Measurements from ENCODE around the gene TMEM95. TPM values are rescaled to one million over a fixed set of nuclear protein-coding genes. Genes with fewer than 3 reads are reported as not detected.
"Not testable (repeated sequence)": the region's sequence is repeated elsewhere in the genome, so short reads cannot be mapped to it uniquely, and the experiment has no call there.

The TMEM95 gene
- total RNA-seq, 2 experiments from 2014 or later = not detected

DNA sequence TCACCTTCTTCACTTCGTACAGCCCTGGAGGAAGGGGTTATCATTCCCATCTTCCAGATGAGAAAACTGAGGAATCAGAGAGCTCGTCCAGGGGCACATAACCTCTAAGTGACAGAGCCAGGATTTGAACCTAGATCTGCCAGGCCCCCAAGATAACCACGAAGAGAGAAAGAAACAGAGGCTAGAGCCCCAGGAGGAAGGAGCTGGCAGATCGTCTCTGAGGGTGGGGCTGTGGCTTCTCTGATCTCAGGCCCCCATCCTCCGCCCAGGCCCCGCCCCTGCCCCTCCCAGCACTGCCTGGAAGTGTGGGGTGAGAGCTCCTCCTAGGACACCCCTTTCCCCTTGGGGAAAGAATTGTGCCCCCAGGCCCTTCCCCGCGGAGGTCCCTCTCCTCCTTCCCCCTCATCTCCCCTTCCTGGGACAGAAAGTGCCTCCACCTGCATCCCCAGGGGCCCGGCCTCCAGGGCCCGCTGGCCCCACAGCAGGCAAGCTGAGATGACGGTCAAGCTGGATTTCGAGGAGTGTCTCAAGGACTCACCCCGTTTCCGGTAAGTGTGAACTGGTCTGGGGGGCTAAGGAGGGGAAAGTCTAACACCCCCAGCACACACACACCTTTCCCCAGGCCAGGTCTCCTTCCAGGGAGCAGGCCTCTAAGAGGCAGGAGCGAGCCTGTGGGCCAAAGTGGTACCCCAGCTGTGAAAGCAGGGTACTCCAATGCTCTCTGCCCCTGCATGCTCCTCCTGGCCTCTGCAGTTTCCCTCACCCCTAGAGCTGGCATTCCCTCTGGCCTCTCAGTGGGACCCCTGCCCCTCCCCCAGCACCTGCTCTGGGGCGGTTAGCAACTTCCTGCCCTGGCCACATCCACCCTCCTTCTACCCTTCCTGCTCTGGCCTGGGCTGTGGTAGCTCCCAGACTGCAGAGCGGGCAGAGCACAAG is 18.4 kb upstream of the TMEM95 start, which contains the start of gene ACAP1:
ACAP1 (plus strand) TSS at position 290 of the 936 bp plus-strand sequence; CDS start at position 496, 206 bp downstream.
- Mint-ChIP-seq H3K36me3 (ENCODE audit: low read depth) (peaks cover 29% of the 10 kb centered on the region), H3K27ac (peak within 1 kb of the TSS; percentile 93), H3K4me1 (ENCODE audit: low read depth) (peaks cover 47% of the 10 kb centered on the region), H3K27me3 (no peaks in the 10 kb centered on the region), H3K4me3 (peak within 1 kb of the TSS; percentile 89), H3K9me3 (no peaks in the 10 kb centered on the region)
- TF ChIP-seq, protein P1, sequence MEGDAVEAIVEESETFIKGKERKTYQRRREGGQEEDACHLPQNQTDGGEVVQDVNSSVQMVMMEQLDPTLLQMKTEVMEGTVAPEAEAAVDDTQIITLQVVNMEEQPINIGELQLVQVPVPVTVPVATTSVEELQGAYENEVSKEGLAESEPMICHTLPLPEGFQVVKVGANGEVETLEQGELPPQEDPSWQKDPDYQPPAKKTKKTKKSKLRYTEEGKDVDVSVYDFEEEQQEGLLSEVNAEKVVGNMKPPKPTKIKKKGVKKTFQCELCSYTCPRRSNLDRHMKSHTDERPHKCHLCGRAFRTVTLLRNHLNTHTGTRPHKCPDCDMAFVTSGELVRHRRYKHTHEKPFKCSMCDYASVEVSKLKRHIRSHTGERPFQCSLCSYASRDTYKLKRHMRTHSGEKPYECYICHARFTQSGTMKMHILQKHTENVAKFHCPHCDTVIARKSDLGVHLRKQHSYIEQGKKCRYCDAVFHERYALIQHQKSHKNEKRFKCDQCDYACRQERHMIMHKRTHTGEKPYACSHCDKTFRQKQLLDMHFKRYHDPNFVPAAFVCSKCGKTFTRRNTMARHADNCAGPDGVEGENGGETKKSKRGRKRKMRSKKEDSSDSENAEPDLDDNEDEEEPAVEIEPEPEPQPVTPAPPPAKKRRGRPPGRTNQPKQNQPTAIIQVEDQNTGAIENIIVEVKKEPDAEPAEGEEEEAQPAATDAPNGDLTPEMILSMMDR (IDR thresholded peaks at IDR 0.05) = no peak
- DNase-seq (peak; percentile 93), ATAC-seq (peak; percentile 94)
- POLR2A ChIA-PET = interaction anchor here (0.6 to 7.8 kb wide), 16 partner anchors 7 to 350 kb away, joined by 3 to 87 read pairs (median 3); partner anchors contain the start of genes ACADVL, DLG4, DVL2 and GPS2
- intact Hi-C loops (cut with micrococcal nuclease) = no loop called here
- CTCF ChIA-PET = interaction anchor here (0.9 to 6.3 kb wide), 13 partner anchors 8 to 351 kb away, joined by 3 to 60 read pairs (median 6); partner anchors contain the start of genes GPS2, SLC2A4, SOX15 and TMEM95

- DNase-seq; H3K27me3 Mint-ChIP-seq; ATAC-seq; H3K9me3 Mint-ChIP-seq; intact Hi-C loops (cut with micrococcal nuclease): not testable (repeated sequence)
- POLR2A ChIA-PET = interaction anchor here (0.6 to 7.8 kb wide), 8 partner anchors 11 to 119 kb away, joined by 3 to 87 read pairs (median 3); partner anchors contain the start of genes DVL2, GPS2 and KCTD11
- Mint-ChIP-seq H3K4me1 (ENCODE audit: low read depth) (peaks cover 40% of the 10 kb centered on the region), H3K4me3 (peak overlapping the region; percentile 89), H3K27ac (peak overlapping the region; percentile 93), H3K36me3 (ENCODE audit: low read depth) (peaks cover 31% of the 10 kb centered on the region)
- CTCF ChIA-PET = interaction anchor here (1.0 to 6.3 kb wide), 10 partner anchors 9 to 350 kb away, joined by 3 to 60 read pairs (median 6); partner anchors contain the start of genes GPS2, SLC2A4 and TP53
Observed at GRCh38 chr17:7337600-7337999, 17.4 kb upstream of the TMEM95 start.

- Mint-ChIP-seq H3K27ac (no peak overlapping the region), H3K9me3 (no peaks in the 10 kb centered on the region), H3K4me1 (ENCODE audit: low read depth) (peaks cover 30% of the 10 kb centered on the region), H3K27me3 (no peaks in the 10 kb centered on the region), H3K4me3 (no peak overlapping the region), H3K36me3 (ENCODE audit: low read depth) (peaks cover 43% of the 10 kb centered on the region)
- POLR2A ChIA-PET = interaction anchor here (7.8 kb wide), 1 partner anchor 8 kb away, joined by 76 read pairs; the partner anchor contains the start of gene KCTD11
- TF ChIP-seq, protein P1 (IDR thresholded peaks at IDR 0.05) = no peak
- no peak for ATAC-seq
- intact Hi-C loops (cut with micrococcal nuclease) = no loop called here
- CTCF ChIA-PET = interaction anchor here (3.2 kb wide), 1 partner anchor 9 kb away, joined by 8 read pairs; no protein-coding TSS in a partner anchor
- no peak for DNase-seq
Observed at GRCh38 chr17:7340179-7340578, 14.8 kb upstream of the TMEM95 start.

- POLR2A ChIA-PET = interaction anchor here (1.0 to 2.1 kb wide), 5 partner anchors 9 to 34 kb away, joined by 3 to 10 read pairs (median 6); partner anchors contain the start of gene NEURL4
Observed at GRCh38 chr17:7341842-7342241, 13.1 kb upstream of the TMEM95 start.

More at GRCh38 chr17:7341842-7342241, 13.1 kb upstream of the TMEM95 start:
- Mint-ChIP-seq H3K27me3 (no peaks in the 10 kb centered on the region), H3K4me3 (no peak overlapping the region), H3K27ac (no peak overlapping the region), H3K4me1 (ENCODE audit: low read depth) (peaks cover 21% of the 10 kb centered on the region), H3K9me3 (no peaks in the 10 kb centered on the region), H3K36me3 (ENCODE audit: low read depth) (peaks cover 49% of the 10 kb centered on the region)
- TF ChIP-seq, protein P1 (IDR thresholded peaks at IDR 0.05) = no peak
- intact Hi-C loops (cut with micrococcal nuclease) = no loop called here
- CTCF ChIA-PET = interaction anchor here (1.0 to 6.3 kb wide), 3 partner anchors 12 to 219 kb away, joined by 3 to 50 read pairs (median 4); partner anchors contain the start of gene NEURL4
- ATAC-seq (no peak), DNase-seq (no peak)

All from activated CD8-positive, alpha-beta T cell treated with anti-CD3 and anti-CD28 coated beads for 36 hours (primary cell).